BLaER1 treated with 17β-estradiol and CSF1 and Interleukin-3, amounts not matched to agents 10 nM and 100 nM (cell line): ENCODE measurements around the gene RNF141.
A peak's percentile ranks its signal among the peaks of the same experiment; 100 is the strongest.

ENCODE experiments used
- H3K27ac ChIP-seq, 11 experiments: shearing (Covaris generic); formaldehyde crosslinking; 2 replicates each; pipeline ENCODE4 v1.8.1; 2022
- H3K27me3 ChIP-seq, 11 experiments: shearing (Covaris generic); formaldehyde crosslinking; 2 replicates each; pipeline ENCODE4 v1.8.1; 2022
- H3K36me3 ChIP-seq, 11 experiments: shearing (Covaris generic); formaldehyde crosslinking; 2 replicates each; pipeline ENCODE4 v1.8.1; 2022
- H3K4me1 ChIP-seq, 10 experiments: shearing (Covaris generic); formaldehyde crosslinking; 2 replicates each; pipeline ENCODE4 v1.8.1; 2022
- H3K4me2 ChIP-seq, 11 experiments: shearing (Covaris generic); formaldehyde crosslinking; 2 replicates each; pipeline ENCODE4 v1.8.1; 2022
- H3K4me3 ChIP-seq, 10 experiments: shearing (Covaris generic); formaldehyde crosslinking; 2 replicates each; pipeline ENCODE4 v1.8.1; 2022
- H3K9ac ChIP-seq, 11 experiments: shearing (Covaris generic); formaldehyde crosslinking; 2 replicates each; pipeline ENCODE4 v1.8.1; 2022
- H3K9me3 ChIP-seq, 11 experiments: shearing (Covaris generic); formaldehyde crosslinking; replicated peaks in 1 of 11; 2 replicates each; pipeline ENCODE4 v1.8.1; 2022
- H4K20me1 ChIP-seq, 11 experiments: shearing (Covaris generic); formaldehyde crosslinking; 2 replicates each; pipeline ENCODE4 v1.8.1; 2022
- Cebpa-rat ChIP-seq, 11 experiments: shearing (Covaris generic); IDR thresholded peaks; 2 replicates each; pipeline ENCODE4 v1.8.1; 2022

The RNF141 gene, protein sequence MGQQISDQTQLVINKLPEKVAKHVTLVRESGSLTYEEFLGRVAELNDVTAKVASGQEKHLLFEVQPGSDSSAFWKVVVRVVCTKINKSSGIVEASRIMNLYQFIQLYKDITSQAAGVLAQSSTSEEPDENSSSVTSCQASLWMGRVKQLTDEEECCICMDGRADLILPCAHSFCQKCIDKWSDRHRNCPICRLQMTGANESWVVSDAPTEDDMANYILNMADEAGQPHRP

DNA sequence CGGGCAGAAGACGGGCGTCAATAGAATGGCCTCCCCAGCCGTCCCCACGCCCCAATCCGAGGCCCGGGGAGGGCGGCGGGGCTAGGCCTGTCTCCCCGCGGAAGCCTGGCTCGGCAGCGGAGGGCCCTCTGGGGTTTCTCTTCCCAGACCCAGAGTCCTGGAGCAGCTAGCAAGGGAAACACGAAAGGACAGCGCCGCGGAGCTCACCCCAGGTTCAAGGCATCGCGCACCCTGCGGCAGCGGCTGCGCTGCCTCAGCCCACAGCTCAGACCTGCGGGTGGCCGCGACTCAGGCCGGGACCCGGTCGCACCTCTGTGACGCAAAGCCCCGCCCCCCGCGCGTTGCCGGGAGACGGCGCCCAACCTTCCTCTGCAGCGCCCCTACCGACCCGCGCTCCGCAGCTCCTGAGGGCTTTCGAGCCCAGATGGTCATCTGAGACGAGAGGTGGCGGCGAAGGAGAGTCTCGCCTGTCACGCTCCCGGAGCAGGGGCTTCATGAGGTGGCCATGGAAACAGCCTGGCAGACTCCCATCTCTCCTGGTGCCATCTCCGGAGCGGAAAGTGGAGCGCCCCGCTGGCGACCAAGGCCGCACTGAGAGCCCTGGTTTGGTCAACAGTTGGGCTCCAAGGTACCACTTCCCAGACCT lies at the start of gene RNF141:
RNF141 (minus strand) TSS at position 273 of the 646 bp plus-strand sequence. CDS start 7,029 bp downstream, outside the sequence.
- Histone ChIP-seq H3K9ac (peak within 1 kb of the TSS; percentile 86 to 95 (median 91)), H3K27ac (peak within 1 kb of the TSS; percentile 73 to 91 (median 86)), H4K20me1 (no peaks in the 10 kb centered on the region), H3K4me3 (peak within 1 kb of the TSS; percentile 74 to 93 (median 86)), H3K36me3 (peaks cover 0 to 10% (median 0%) of the 10 kb centered on the region in 11 experiments; a peak in 4 of 22 replicates), H3K4me2 (peak within 1 kb of the TSS; percentile 82 to 94 (median 90)), H3K4me1 (peaks cover 15 to 51% (median 24%) of the 10 kb centered on the region in 10 experiments), H3K27me3 (no peaks in the 10 kb centered on the region), H3K9me3 (peaks cover 22 to 31% (median 26%) of the 10 kb centered on the region in 11 experiments)
- no peak for TF ChIP-seq Cebpa-rat (IDR thresholded peaks at IDR 0.05)

GRCh38 chr11:10590218-10590915 lies 49.4 kb upstream of the RNF141 start:
- Histone ChIP-seq H3K27ac (peak overlapping the region in 5 of 11 experiments; percentile 1 to 61 (median 55); a peak in 6 of 22 replicates), H3K4me1 (peaks cover 0 to 97% (median 65%) of the 10 kb centered on the region in 10 experiments; a peak in 15 of 20 replicates), H3K36me3 (peaks cover 0 to 58% (median 0%) of the 10 kb centered on the region in 11 experiments; a peak in 9 of 22 replicates), H3K9ac (no peak overlapping the region), H3K27me3 (no peaks in the 10 kb centered on the region), H3K4me2 (peak overlapping the region in 8 of 11 experiments; percentile 34 to 77 (median 71); a peak in 12 of 22 replicates), H3K4me3 (no peak overlapping the region), H4K20me1 (no peaks in the 10 kb centered on the region), H3K9me3 (peaks cover 0 to 7% (median 0%) of the 10 kb centered on the region in 11 experiments; a peak in 1 of 22 replicates)
- no peak for TF ChIP-seq Cebpa-rat (IDR thresholded peaks at IDR 0.05)

- H3K36me3 ChIP-seq, result peaks cover 0 to 55% (median 0%) of the 10 kb centered on the region in 11 experiments; a peak in 9 of 22 replicates
- peaks cover 0 to 7% (median 0%) of the 10 kb centered on the region in 11 experiments; a peak in 1 of 22 replicates for H3K9me3 ChIP-seq
- H3K4me1 ChIP-seq, result peaks cover 3 to 100% (median 75%) of the 10 kb centered on the region in 10 experiments
- no peak for TF ChIP-seq Cebpa-rat (IDR thresholded peaks at IDR 0.05)
- H3K4me3 ChIP-seq, result no peak overlapping the region
- no peaks in the 10 kb centered on the region for H4K20me1 ChIP-seq
- H3K27me3 ChIP-seq, result no peaks in the 10 kb centered on the region
- H3K9ac ChIP-seq, result no peak overlapping the region
- peak overlapping the region in 9 of 11 experiments; percentile 2 to 77 (median 63); a peak in 16 of 22 replicates for H3K4me2 ChIP-seq
- peak overlapping the region in 5 of 11 experiments; percentile 4 to 55 (median 24); a peak in 5 of 22 replicates for H3K27ac ChIP-seq
Measured at GRCh38 chr11:10588904-10589303, 47.9 kb upstream of the RNF141 start.

- Histone ChIP-seq H3K4me1 (peaks cover 12 to 100% (median 75%) of the 10 kb centered on the region in 10 experiments), H3K27ac (no peak overlapping the region)
Measured at GRCh38 chr11:10587995-10588394, 47.0 kb upstream of the RNF141 start.

DNA sequence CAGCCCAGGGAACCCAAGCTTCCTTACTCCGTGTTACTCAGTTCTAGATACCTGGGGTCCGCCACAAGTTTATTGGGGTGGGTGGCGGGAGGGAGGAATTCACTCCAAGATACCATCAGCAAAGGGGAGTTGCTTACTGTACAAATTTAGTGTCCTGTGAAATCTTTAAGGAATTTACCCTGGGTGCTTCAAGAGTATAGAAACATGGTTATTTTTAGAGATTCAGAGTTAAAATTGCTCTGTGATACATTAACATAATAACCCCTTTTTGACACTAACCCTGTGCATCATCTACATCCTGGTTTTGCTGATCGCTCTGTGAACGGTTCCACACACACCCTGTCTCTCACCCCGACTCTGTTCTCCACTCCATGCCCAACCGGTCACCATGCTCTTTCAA lies 46.4 kb upstream of the RNF141 start:
- Histone ChIP-seq H3K27me3 (no peaks in the 10 kb centered on the region), H3K4me2 (peak overlapping the region in 2 of 11 experiments; percentile 4 to 63; a peak in 1 of 22 replicates), H3K4me3 (no peak overlapping the region), H3K4me1 (peaks cover 19 to 100% (median 76%) of the 10 kb centered on the region in 10 experiments), H3K27ac (0 out of 22 replicates have a peak overlapping the region, but pooled peaks of 1 of the 11 experiments have one; percentile 21), H3K9me3 (peaks cover 0 to 7% (median 0%) of the 10 kb centered on the region in 11 experiments; a peak in 1 of 22 replicates), H3K9ac (no peak overlapping the region), H3K36me3 (peaks cover 0 to 47% (median 0%) of the 10 kb centered on the region in 11 experiments; a peak in 9 of 22 replicates), H4K20me1 (no peaks in the 10 kb centered on the region)
- TF ChIP-seq Cebpa-rat (IDR thresholded peaks at IDR 0.05), result no peak

More at GRCh38 chr11:10587995-10588394, 47.0 kb upstream of the RNF141 start:
- Histone ChIP-seq H3K9me3 (peaks cover 0 to 7% (median 0%) of the 10 kb centered on the region in 11 experiments; a peak in 1 of 22 replicates), H3K27me3 (no peaks in the 10 kb centered on the region), H4K20me1 (no peaks in the 10 kb centered on the region), H3K4me3 (no peak overlapping the region), H3K4me2 (peak overlapping the region in 6 of 11 experiments; percentile 63 to 77 (median 72); a peak in 8 of 22 replicates), H3K36me3 (peaks cover 0 to 47% (median 0%) of the 10 kb centered on the region in 11 experiments; a peak in 9 of 22 replicates), H3K9ac (no peak overlapping the region)
- no peak for TF ChIP-seq Cebpa-rat (IDR thresholded peaks at IDR 0.05)

- peak overlapping the region in 1 of 11 experiments; percentile 22; a peak in 1 of 22 replicates for H3K9ac ChIP-seq
- H3K27me3 ChIP-seq, result no peaks in the 10 kb centered on the region
- H4K20me1 ChIP-seq, result no peaks in the 10 kb centered on the region
- H3K4me1 ChIP-seq, result peaks cover 46 to 100% (median 76%) of the 10 kb centered on the region in 10 experiments
- H3K36me3 ChIP-seq, result peaks cover 0 to 39% (median 8%) of the 10 kb centered on the region in 11 experiments; a peak in 10 of 22 replicates
- H3K4me2 ChIP-seq, result peak overlapping the region; percentile 44 to 93 (median 91)
- no peak for TF ChIP-seq Cebpa-rat (IDR thresholded peaks at IDR 0.05)
- peak overlapping the region in 8 of 11 experiments; percentile 21 to 92 (median 84); a peak in 11 of 22 replicates for H3K27ac ChIP-seq
- peak overlapping the region in 1 of 10 experiments; percentile 7; a peak in 1 of 20 replicates for H3K4me3 ChIP-seq
- H3K9me3 ChIP-seq, result peaks cover 0 to 21% (median 0%) of the 10 kb centered on the region in 11 experiments; a peak in 2 of 22 replicates
Measured at GRCh38 chr11:10584071-10584501, 43.1 kb upstream of the RNF141 start.

DNA sequence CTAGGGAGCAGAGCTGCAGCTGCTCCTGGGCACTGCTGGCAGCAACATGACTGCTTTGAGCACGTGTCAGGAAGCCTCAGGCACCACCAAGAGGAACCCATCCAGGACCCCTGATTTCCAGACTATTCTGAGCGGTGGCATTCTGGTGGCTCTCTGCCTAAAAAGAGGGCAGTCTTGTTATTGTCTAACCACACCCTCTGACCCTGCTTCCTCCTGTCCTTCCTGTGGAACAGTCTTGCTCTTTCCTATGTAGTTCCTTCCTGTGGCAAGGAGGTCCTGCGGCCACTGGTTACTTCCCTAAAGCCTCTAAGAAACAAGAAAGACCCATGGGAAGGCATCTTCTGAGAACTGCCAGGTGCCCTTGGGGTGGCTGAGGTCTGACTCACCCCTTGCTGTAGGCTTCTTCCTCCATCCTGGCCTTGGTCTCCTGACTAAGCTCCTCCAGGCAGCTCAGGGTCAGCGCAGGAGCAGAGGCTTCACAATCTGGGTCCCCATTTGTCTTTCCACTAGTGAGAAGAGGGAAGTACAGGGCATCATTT lies 40.6 kb upstream of the RNF141 start:
- H3K27me3 ChIP-seq, result no peaks in the 10 kb centered on the region
- H3K27ac ChIP-seq, result peak overlapping the region; percentile 0 to 92 (median 82); a peak in 21 of 22 replicates
- TF ChIP-seq Cebpa-rat (IDR thresholded peaks at IDR 0.05), result no peak
- H3K36me3 ChIP-seq, result peaks cover 0 to 46% (median 15%) of the 10 kb centered on the region in 11 experiments; a peak in 12 of 22 replicates
- peaks cover 49 to 82% (median 68%) of the 10 kb centered on the region in 10 experiments for H3K4me1 ChIP-seq
- H3K4me3 ChIP-seq, result peak overlapping the region in 2 of 10 experiments; percentile 20; a peak in 2 of 20 replicates
- no peaks in the 10 kb centered on the region for H4K20me1 ChIP-seq
- peak overlapping the region; percentile 80 to 93 (median 91) for H3K4me2 ChIP-seq
- peak overlapping the region in 9 of 11 experiments; percentile 6 to 72 (median 64); a peak in 15 of 22 replicates for H3K9ac ChIP-seq
- H3K9me3 ChIP-seq, result peaks cover 0 to 14% (median 0%) of the 10 kb centered on the region in 11 experiments; a peak in 2 of 22 replicates
